MV-4-11 (cell line): Measurements from ENCODE around the gene PLPPR4.

ENCODE experiments used
- DNase-seq: peaks from one replicate; lab custom pipeline; 2025; lab: John Stamatoyannopoulos, UW

The PLPPR4 gene

DNA sequence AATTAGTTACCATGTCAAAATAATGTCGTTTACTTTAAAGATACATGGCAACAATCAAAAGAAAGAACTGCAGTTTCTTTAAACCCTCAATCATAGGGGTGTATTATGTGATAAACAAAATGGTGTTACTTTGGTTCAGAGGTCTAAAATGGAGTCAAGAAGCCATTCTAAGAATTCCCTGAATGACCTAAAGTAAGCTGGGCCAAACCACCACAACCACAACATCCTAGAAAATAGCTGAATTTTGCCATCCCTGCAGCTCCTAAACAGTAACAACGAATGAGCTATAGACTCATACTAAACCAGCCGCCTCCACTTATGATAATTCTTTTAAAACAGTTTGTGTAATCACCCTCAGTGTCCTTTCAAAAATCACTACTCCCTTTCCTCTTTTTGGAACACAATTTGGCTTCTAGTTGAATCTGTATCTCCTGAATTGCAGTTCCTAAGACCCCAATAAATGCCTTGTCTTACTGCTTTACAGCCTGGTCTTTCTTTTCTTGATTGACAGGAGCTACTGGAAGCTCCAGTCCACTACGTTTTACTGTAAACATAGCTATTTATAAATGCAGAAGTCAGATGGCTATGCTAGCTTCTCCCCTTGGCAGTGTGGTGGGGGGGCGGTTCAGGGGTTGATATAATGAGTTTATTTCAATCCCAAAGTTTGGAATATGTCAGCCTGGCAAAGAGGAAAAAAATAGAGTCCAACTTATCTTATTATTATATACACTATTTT, 84.3 kb downstream of the PLPPR4 start:
- no peak for DNase-seq

DNA sequence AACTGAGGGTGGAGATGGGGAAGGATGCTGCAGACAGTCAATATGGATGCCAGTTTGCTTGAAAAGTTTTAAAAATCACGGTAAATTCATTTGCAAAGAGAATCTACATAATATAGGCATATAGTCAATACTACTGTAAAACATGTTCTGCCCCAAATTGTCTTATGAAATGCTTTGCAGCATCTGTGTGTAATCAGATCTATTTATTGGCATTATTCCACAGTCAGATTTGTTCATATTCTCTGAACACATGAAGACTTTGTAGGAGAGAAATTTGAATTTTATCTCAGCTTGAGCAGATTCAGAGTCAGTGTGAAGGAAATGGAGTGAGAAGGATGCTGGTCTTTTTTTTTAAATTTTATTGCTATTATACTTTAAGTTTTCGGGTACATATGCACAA, 88.5 kb downstream of the PLPPR4 start:
- DNase-seq, result no peak

DNA sequence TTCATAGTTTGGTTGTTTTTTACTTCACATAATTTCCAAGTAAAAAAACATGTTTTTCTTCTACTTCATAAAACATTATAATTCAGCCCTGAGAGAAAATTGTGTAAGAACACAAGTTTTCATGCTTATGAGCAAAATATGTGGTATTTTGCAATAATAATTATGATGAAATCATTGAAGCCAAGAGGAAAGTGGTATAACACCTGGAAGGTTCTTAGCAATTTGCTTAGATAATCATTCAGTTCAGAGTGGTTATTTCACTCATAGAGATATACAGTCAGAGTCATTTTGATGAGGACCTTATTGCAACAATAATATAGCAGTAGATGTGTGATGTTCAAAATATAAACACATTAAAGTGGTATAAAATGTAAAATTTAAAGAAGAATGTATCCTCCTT, 94.5 kb downstream of the PLPPR4 start:
- DNase-seq, result peak; percentile 15
